HepG2 (cell line): ENCODE data around the gene TBX19. TPM values are rescaled to one million over a fixed set of nuclear protein-coding genes. Genes with fewer than 3 reads are reported as not detected.

Source experiments
- ATAC-seq: fragments of 200-7000 bp; cut with Tn5 transposase; 3 replicates; pipeline ENCODE4 v1.9.1; 2020; ENCODE audit warnings: mild to moderate bottlenecking, moderate library complexity
- BruUV-seq: library from RNA; stranded (reverse); fragments of 400-500 nt; replicated peaks from 2 replicates; lab custom pipeline; 2021; lab: Mats Ljungman, UMichigan
- CTCF ChIA-PET: fragments of 300-600 bp; formaldehyde crosslinking; extraction: SDS; loops from one replicate; lab custom pipeline; 2021; ENCODE audit warnings: low total read pairs, inconsistent platforms, low intra/inter-chr PET ratio; lab: Yijun Ruan, JAX
- POLR2A ChIA-PET: fragments of 350-600 bp; sonication (Branson Sonifier 250); formaldehyde crosslinking; loops from one replicate; lab custom pipeline; 2020; ENCODE audit warnings: antibody characterized with exemption, inconsistent platforms; lab: Yijun Ruan, JAX
- DNase-seq: peaks from one replicate; pipeline ENCODE4 v3.0.0-alpha.2; 2015; ENCODE audit warnings: low spot score
- FAIRE-seq: peaks from 3 replicates; lab custom pipeline; 2011; peaks lifted over from hg19 to GRCh38; lab: Jason Lieb, UNC
- H2AFZ ChIP-seq: one replicate; pipeline ENCODE4 v1.6.1; 2011; ENCODE audit warnings: low read length, inconsistent platforms
- H3K27ac ChIP-seq: fragments of 300-600 bp; 3 replicates; pipeline ENCODE4 v1.8.0; 2011; ENCODE audit warnings: mixed run types, mild to moderate bottlenecking, mixed read lengths, low read length, inconsistent platforms; ENCODE audit not compliant: insufficient read depth; ENCODE audit errors: extremely low read length
- H3K27me3 ChIP-seq, 2 experiments: fragments of 200-600 bp in 1 of 2; 2 replicates in 1 of 2; 3 replicates in 1 of 2; pipeline versions ENCODE4 v1.6.0 to v1.8.0; 2011; ENCODE audit warnings: low read length in 2 of 2, mild to moderate bottlenecking in 2 of 2, moderate library complexity in 2 of 2, inconsistent platforms in 1 of 2; ENCODE audit not compliant: insufficient read depth in 2 of 2, control insufficient read depth in 1 of 2
- H3K36me3 ChIP-seq, 2 experiments: fragments of 200-600 bp in 1 of 2; replicated peaks in 1 of 2; 2 replicates in 1 of 2; 3 replicates in 1 of 2; pipeline versions ENCODE4 v1.5.1 to v1.8.0; 2011; ENCODE audit warnings: low read length in 2 of 2, inconsistent platforms in 1 of 2; ENCODE audit not compliant: insufficient read depth in 2 of 2, control insufficient read depth in 1 of 2
- H3K4me1 ChIP-seq: 2 replicates; pipeline ENCODE4 v1.5.1; 2012; ENCODE audit warnings: low read length, inconsistent platforms; ENCODE audit not compliant: insufficient read depth
- H3K4me2 ChIP-seq: 2 replicates; pipeline ENCODE4 v1.6.0; 2011; ENCODE audit warnings: low read depth, low read length, inconsistent platforms
- H3K4me3 ChIP-seq, 3 experiments: fragments of 200-600 bp in 1 of 3; sonication (generic), shearing (Covaris generic) in 1 of 3; replicated peaks in 1 of 3; 2 replicates each; pipeline ENCODE4 v1.5.1; 2011 to 2016; ENCODE audit warnings: low read length in 3 of 3, inconsistent platforms in 2 of 3, low read depth in 2 of 3, mild to moderate bottlenecking in 2 of 3, control low read depth in 1 of 3, mixed read lengths in 1 of 3; ENCODE audit not compliant: insufficient read depth in 1 of 3
- H3K79me2 ChIP-seq: one replicate; pipeline ENCODE4 v1.6.1; 2011; ENCODE audit warnings: low read length, inconsistent platforms; ENCODE audit not compliant: insufficient read depth
- H3K9ac ChIP-seq: 2 replicates; pipeline ENCODE4 v1.6.0; 2011; ENCODE audit warnings: mild to moderate bottlenecking, low read depth, low read length, inconsistent platforms; ENCODE audit not compliant: insufficient read depth
- H3K9me3 ChIP-seq: 2 replicates; pipeline ENCODE4 v1.5.1; 2012; ENCODE audit warnings: mild to moderate bottlenecking, low read length
- H4K20me1 ChIP-seq: 2 replicates; pipeline ENCODE4 v1.6.0; 2011; ENCODE audit warnings: inconsistent platforms, mild to moderate bottlenecking, low read length, moderate library complexity; ENCODE audit not compliant: insufficient read depth
- ARHGAP35 ChIP-seq: sonication (generic); formaldehyde crosslinking; IDR thresholded peaks from 2 replicates; pipeline ENCODE4 v1.9.0; 2022; ENCODE audit warnings: mild to moderate bottlenecking, inconsistent platforms, moderate library complexity, missing genetic modification reagents, borderline replicate concordance
- ATF7 ChIP-seq, 2 experiments: fragments of 450-650 bp in 1 of 2; sonication (generic) in 1 of 2; formaldehyde crosslinking in 1 of 2; IDR thresholded peaks; 2 replicates each; pipeline versions ENCODE4 v1.4.0 to v1.6.1; 2016 to 2020; ENCODE audit warnings: antibody characterized with exemption in 1 of 2, mild to moderate bottlenecking in 1 of 2, missing genetic modification reagents in 1 of 2
- CBFB ChIP-seq: sonication (generic); formaldehyde crosslinking; IDR thresholded peaks from 2 replicates; pipeline ENCODE4 v1.4.0; 2020; ENCODE audit warnings: missing genetic modification reagents
- HDAC1 ChIP-seq: sonication (generic); formaldehyde crosslinking; IDR thresholded peaks from 2 replicates; pipeline ENCODE4 v1.5.1; 2020; ENCODE audit warnings: mild to moderate bottlenecking, missing genetic modification reagents
- KLF6 ChIP-seq: IDR thresholded peaks from 2 replicates; pipeline ENCODE4 v1.8.0; 2016; ENCODE audit warnings: missing biosample characterization, missing genetic modification reagents
- KLF9 ChIP-seq: IDR thresholded peaks from 2 replicates; pipeline ENCODE4 v1.6.1; 2016; ENCODE audit warnings: low read depth
- NFIB ChIP-seq: sonication (generic); formaldehyde crosslinking; IDR thresholded peaks from 2 replicates; pipeline ENCODE4 v1.9.0; 2021; ENCODE audit warnings: missing genetic modification reagents, mild to moderate bottlenecking, borderline replicate concordance
- PHB2 ChIP-seq: fragments of 450-650 bp; IDR thresholded peaks from 2 replicates; pipeline ENCODE4 v1.6.1; 2018; ENCODE audit not compliant: partially characterized antibody
- SMYD3 ChIP-seq: sonication (generic); formaldehyde crosslinking; IDR thresholded peaks from 2 replicates; pipeline ENCODE4 v1.8.1; 2023; ENCODE audit warnings: mild to moderate bottlenecking, missing genetic modification reagents
- TCF7 ChIP-seq: sonication (generic); IDR thresholded peaks from 2 replicates; pipeline ENCODE4 v1.6.1; 2016; ENCODE audit warnings: antibody characterized with exemption, low read depth
- ZBTB38 ChIP-seq: sonication (generic); formaldehyde crosslinking; IDR thresholded peaks from 2 replicates; pipeline ENCODE4 v1.5.1; 2020; ENCODE audit warnings: mild to moderate bottlenecking, missing genetic modification reagents
- ZMYM2 ChIP-seq: sonication (generic); formaldehyde crosslinking; IDR thresholded peaks from 2 replicates; pipeline ENCODE4 v1.8.0; 2022; ENCODE audit warnings: mild to moderate bottlenecking, missing genetic modification reagents
- ZNF337 ChIP-seq: sonication (generic); formaldehyde crosslinking; IDR thresholded peaks from 2 replicates; pipeline ENCODE4 v1.5.1; 2020; ENCODE audit warnings: missing genetic modification reagents, low read depth, mild to moderate bottlenecking, borderline replicate concordance
- ZNF674 ChIP-seq: sonication (generic); formaldehyde crosslinking; IDR thresholded peaks from 2 replicates; pipeline ENCODE4 v1.5.0; 2020; ENCODE audit warnings: low read depth, mild to moderate bottlenecking, missing genetic modification reagents
- WGBS: methylation state at CpG from one replicate; pipeline ENCODE4 v1.1.6; 2017; ENCODE audit warnings: low lambda C conversion rate; 5-methylcytosine and 5-hydroxymethylcytosine counted together
- in situ Hi-C: cut with HindIII; loops from 2 replicates; pipeline ENCODE4 v1.10.0; 2017; ENCODE audit warnings: low pct_unique_long_range_greater_than_20kb; ENCODE audit not compliant: extremely low pct_ligation_motif_present
- intact Hi-C: fragments of 100-400 bp; cut with micrococcal nuclease; formaldehyde crosslinking; loops from one replicate; pipeline ENCODE4 v1.10.0; 2022; ENCODE audit not compliant: unreplicated experiment
- polyA plus RNA-seq, 8 experiments: library from polyadenylated mRNA; depleted of rRNA in 3 of 8; stranded (reverse) in 7 of 8; unstranded in 1 of 8; fragments of >200 nt; fragmentation: Illumina TruSeq in 4 of 8; extraction: Trizol in 4 of 8; gene quantifications; 2 replicates each; pipeline versions ENCODE4 v1.2.1 to v1.2.3, GENCODE V29; 2011 to 2016; ENCODE audit warnings: low read depth in 4 of 8, missing spikeins in 1 of 8, mixed read lengths in 1 of 8; ENCODE audit not compliant: insufficient read depth in 1 of 8
- total RNA-seq, 5 experiments: library from RNA; depleted of rRNA; stranded (reverse); fragments of >200 nt; fragmentation: Illumina TruSeq; extraction: Trizol; gene quantifications; 2 replicates each; pipeline ENCODE4 v1.2.3, GENCODE V29; 2016; ENCODE audit warnings: low read depth in 1 of 5
- TF ChIP-seq, protein P1 (sequence below): sonication (generic); formaldehyde crosslinking; IDR thresholded peaks from 2 replicates; pipeline ENCODE4 v1.4.0; 2020; ENCODE audit warnings: missing genetic modification reagents, mild to moderate bottlenecking, borderline replicate concordance
- TF ChIP-seq, protein P2 (sequence below): sonication (generic); formaldehyde crosslinking; IDR thresholded peaks from 2 replicates; pipeline ENCODE4 v1.4.0; 2020; ENCODE audit warnings: missing genetic modification reagents

TBX19 gene
- total and polyA plus RNA-seq, 2 of the 13 experiments (the other 11 are each of a cell fraction or from before 2014, with no cell fraction given) = 0.31 to 1.4 TPM

DNA sequence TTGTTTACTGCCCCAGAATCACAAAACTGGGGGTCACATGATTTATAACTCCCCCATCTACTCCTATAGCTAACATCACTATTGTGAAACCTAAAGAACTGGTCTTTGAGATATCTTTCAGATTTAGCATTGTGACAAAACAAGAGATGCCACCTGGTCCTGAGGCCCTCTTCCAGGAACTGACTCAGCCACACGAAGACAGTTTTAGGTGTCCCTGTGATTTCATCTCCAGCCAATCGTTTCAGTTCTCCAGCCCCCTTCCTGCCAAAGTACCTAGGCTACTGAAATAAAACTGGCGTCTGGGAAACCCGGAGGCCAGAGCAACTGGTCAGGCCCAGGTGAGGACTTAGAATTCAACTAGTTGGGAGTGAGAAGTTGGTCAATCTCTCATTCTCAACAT is 36.6 kb downstream of the TBX19 start:
- FAIRE-seq (no peak), ATAC-seq (no peak), DNase-seq (no peak)
- H3K9me3 ChIP-seq = no peaks in the 10 kb centered on the region
- no peak overlapping the region for H2AFZ ChIP-seq
- no peaks in the 10 kb centered on the region for H3K27me3 ChIP-seq
- no peak overlapping the region for H3K9ac ChIP-seq
- no peak overlapping the region for H3K4me2 ChIP-seq
- H3K4me3 ChIP-seq = no peak overlapping the region
- 0 out of 2 replicates have a peak, but pooled peaks cover 6% of the 10 kb centered on the region for H3K4me1 ChIP-seq
- WGBS = 53% methylated on average over 4 of the region's 4 CpGs
- ChIA-PET CTCF (no interaction called here), POLR2A (no interaction called here)
- in situ Hi-C loops = no loop called here
- intact Hi-C loops = no loop called here
- no peak overlapping the region for H3K27ac ChIP-seq
- no peaks in the 10 kb centered on the region for H4K20me1 ChIP-seq
- H3K79me2 ChIP-seq = no peaks in the 10 kb centered on the region
- BruUV-seq = no TSS peak
- H3K36me3 ChIP-seq = no peaks in the 10 kb centered on the region
- no peak for TF ChIP-seq KLF6 (CRISPR knock-in tag)
- no peak for TF ChIP-seq NFIB (CRISPR knock-in tag)
- TF ChIP-seq KLF9 (CRISPR knock-in tag) = no peak
- TF ChIP-seq ZNF337 (CRISPR knock-in tag) = no peak
- no peak for TF ChIP-seq CBFB (CRISPR knock-in tag)
- TF ChIP-seq ZMYM2 (CRISPR knock-in tag) = no peak
- TF ChIP-seq HDAC1 (CRISPR knock-in tag) = no peak
- TF ChIP-seq PHB2 = no peak
- TF ChIP-seq, protein P1, sequence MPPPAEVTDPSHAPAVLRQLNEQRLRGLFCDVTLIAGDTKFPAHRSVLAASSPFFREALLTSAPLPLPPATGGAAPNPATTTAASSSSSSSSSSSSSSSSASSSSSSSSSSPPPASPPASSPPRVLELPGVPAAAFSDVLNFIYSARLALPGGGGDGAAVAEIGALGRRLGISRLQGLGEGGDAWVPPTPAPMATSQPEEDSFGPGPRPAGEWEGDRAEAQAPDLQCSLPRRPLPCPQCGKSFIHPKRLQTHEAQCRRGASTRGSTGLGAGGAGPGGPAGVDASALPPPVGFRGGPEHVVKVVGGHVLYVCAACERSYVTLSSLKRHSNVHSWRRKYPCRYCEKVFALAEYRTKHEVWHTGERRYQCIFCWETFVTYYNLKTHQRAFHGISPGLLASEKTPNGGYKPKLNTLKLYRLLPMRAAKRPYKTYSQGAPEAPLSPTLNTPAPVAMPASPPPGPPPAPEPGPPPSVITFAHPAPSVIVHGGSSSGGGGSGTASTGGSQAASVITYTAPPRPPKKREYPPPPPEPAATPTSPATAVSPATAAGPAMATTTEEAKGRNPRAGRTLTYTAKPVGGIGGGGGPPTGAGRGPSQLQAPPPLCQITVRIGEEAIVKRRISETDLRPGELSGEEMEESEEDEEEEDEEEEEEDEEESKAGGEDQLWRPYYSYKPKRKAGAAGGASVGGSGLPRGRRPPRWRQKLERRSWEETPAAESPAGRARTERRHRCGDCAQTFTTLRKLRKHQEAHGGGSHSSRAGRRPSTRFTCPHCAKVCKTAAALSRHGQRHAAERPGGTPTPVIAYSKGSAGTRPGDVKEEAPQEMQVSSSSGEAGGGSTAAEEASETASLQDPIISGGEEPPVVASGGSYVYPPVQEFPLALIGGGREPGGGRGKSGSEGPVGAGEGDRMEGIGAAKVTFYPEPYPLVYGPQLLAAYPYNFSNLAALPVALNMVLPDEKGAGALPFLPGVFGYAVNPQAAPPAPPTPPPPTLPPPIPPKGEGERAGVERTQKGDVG (CRISPR knock-in tag) = no peak
- TF ChIP-seq ATF7 (IDR thresholded peaks at IDR 0.05) = no peak
- TF ChIP-seq ATF7 (CRISPR knock-in tag; IDR thresholded peaks at IDR 0.05) = no peak
- no peak for TF ChIP-seq ZNF674
- TF ChIP-seq, protein P2, sequence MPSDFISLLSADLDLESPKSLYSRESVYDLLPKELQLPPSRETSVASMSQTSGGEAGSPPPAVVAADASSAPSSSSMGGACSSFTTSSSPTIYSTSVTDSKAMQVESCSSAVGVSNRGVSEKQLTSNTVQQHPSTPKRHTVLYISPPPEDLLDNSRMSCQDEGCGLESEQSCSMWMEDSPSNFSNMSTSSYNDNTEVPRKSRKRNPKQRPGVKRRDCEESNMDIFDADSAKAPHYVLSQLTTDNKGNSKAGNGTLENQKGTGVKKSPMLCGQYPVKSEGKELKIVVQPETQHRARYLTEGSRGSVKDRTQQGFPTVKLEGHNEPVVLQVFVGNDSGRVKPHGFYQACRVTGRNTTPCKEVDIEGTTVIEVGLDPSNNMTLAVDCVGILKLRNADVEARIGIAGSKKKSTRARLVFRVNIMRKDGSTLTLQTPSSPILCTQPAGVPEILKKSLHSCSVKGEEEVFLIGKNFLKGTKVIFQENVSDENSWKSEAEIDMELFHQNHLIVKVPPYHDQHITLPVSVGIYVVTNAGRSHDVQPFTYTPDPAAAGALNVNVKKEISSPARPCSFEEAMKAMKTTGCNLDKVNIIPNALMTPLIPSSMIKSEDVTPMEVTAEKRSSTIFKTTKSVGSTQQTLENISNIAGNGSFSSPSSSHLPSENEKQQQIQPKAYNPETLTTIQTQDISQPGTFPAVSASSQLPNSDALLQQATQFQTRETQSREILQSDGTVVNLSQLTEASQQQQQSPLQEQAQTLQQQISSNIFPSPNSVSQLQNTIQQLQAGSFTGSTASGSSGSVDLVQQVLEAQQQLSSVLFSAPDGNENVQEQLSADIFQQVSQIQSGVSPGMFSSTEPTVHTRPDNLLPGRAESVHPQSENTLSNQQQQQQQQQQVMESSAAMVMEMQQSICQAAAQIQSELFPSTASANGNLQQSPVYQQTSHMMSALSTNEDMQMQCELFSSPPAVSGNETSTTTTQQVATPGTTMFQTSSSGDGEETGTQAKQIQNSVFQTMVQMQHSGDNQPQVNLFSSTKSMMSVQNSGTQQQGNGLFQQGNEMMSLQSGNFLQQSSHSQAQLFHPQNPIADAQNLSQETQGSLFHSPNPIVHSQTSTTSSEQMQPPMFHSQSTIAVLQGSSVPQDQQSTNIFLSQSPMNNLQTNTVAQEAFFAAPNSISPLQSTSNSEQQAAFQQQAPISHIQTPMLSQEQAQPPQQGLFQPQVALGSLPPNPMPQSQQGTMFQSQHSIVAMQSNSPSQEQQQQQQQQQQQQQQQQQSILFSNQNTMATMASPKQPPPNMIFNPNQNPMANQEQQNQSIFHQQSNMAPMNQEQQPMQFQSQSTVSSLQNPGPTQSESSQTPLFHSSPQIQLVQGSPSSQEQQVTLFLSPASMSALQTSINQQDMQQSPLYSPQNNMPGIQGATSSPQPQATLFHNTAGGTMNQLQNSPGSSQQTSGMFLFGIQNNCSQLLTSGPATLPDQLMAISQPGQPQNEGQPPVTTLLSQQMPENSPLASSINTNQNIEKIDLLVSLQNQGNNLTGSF (CRISPR knock-in tag) = no peak
- TF ChIP-seq ZBTB38 (CRISPR knock-in tag) = no peak
- TF ChIP-seq TCF7 = no peak
- TF ChIP-seq SMYD3 = no peak
- no peak for TF ChIP-seq ARHGAP35 (CRISPR knock-in tag)
